ENCODE measurements around the gene ZNF32.

GRCh38 chr10:43640603-43641002 is 8.1 kb downstream of the ZNF32 start:
- TF ChIP-seq CTCF (IDR thresholded peaks at IDR 0.05; ENCODE audit: insufficient read depth, low read length, poor library complexity, severe bottlenecking) (no peak), EZH2phosphoT487 (conservative IDR thresholded peaks at IDR 0.05; ENCODE audit: low read length) (no peak)
